Measurements from ENCODE around the gene ENOPH1. TPM values are rescaled to one million over a fixed set of nuclear protein-coding genes. Genes with fewer than 3 reads are reported as not detected.

The ENOPH1 gene
- total RNA-seq, 2 experiments from 2014 or later, result 17.9 to 19.4 TPM

GRCh38 chr4:82495666-82496065 lies 65.3 kb downstream of the ENOPH1 start:
- CTCF ChIA-PET, result no interaction called here
- ATAC-seq (ENCODE audit: poor library complexity), result no peak
- H3K36me3 Mint-ChIP-seq (ENCODE audit: low read depth), result no peaks in the 10 kb centered on the region
- no peak for TF ChIP-seq CTCF (IDR thresholded peaks at IDR 0.05)
- no peaks in the 10 kb centered on the region for H3K27me3 ChIP-seq (ENCODE audit: control insufficient read depth in 1 of 2, insufficient read depth in 2 of 2, low read length in 2 of 2)
- no peak overlapping the region for H3K27ac Mint-ChIP-seq
- DNase-seq, result no peak
- no peaks in the 10 kb centered on the region for H3K9me3 ChIP-seq (ENCODE audit: control insufficient read depth in 1 of 2, insufficient read depth in 1 of 2, low read length in 2 of 2)
- POLR2A ChIA-PET, result no interaction called here
- no peaks in the 10 kb centered on the region for H3K27me3 Mint-ChIP-seq
- no peak overlapping the region for H3K4me3 ChIP-seq (ENCODE audit: low read length)
- H3K9me3 Mint-ChIP-seq, result no peaks in the 10 kb centered on the region
- no peaks in the 10 kb centered on the region for H3K4me1 ChIP-seq (ENCODE audit: insufficient read depth, low read length)
- H3K36me3 ChIP-seq (ENCODE audit: insufficient read depth, low read length), result no peaks in the 10 kb centered on the region
- intact Hi-C loops (cut with DNase I, micrococcal nuclease), result no loop called here
- H3K27ac ChIP-seq (ENCODE audit: low read depth in 1 of 2, low read length in 2 of 2), result no peak overlapping the region
- no peaks in the 10 kb centered on the region for H3K4me1 Mint-ChIP-seq (ENCODE audit: low read depth)
- H3K4me3 Mint-ChIP-seq, result no peak overlapping the region

- no peak overlapping the region for H3K27ac ChIP-seq (ENCODE audit: low read depth in 1 of 2, low read length in 2 of 2)
- no peak for DNase-seq
- no peaks in the 10 kb centered on the region for H3K9me3 ChIP-seq (ENCODE audit: control insufficient read depth in 1 of 2, insufficient read depth in 1 of 2, low read length in 2 of 2)
- TF ChIP-seq CTCF (IDR thresholded peaks at IDR 0.05), result no peak
- H3K27me3 Mint-ChIP-seq, result no peaks in the 10 kb centered on the region
- no peaks in the 10 kb centered on the region for H3K36me3 ChIP-seq (ENCODE audit: insufficient read depth, low read length)
- no peaks in the 10 kb centered on the region for H3K4me1 Mint-ChIP-seq (ENCODE audit: low read depth)
- H3K36me3 Mint-ChIP-seq (ENCODE audit: low read depth), result no peaks in the 10 kb centered on the region
- intact Hi-C loops (cut with DNase I, micrococcal nuclease), result no loop called here
- no peaks in the 10 kb centered on the region for H3K27me3 ChIP-seq (ENCODE audit: control insufficient read depth in 1 of 2, insufficient read depth in 2 of 2, low read length in 2 of 2)
- no peaks in the 10 kb centered on the region for H3K9me3 Mint-ChIP-seq
- ATAC-seq (ENCODE audit: poor library complexity), result no peak
- H3K4me3 Mint-ChIP-seq, result no peak overlapping the region
- H3K4me1 ChIP-seq (ENCODE audit: insufficient read depth, low read length), result no peaks in the 10 kb centered on the region
- CTCF ChIA-PET, result no interaction called here
- POLR2A ChIA-PET, result no interaction called here
- H3K4me3 ChIP-seq (ENCODE audit: low read length), result no peak overlapping the region
- H3K27ac Mint-ChIP-seq, result no peak overlapping the region
Observed at GRCh38 chr4:82496349-82496748, 66.0 kb downstream of the ENOPH1 start.

- Histone ChIP-seq H3K9me3 (ENCODE audit: control insufficient read depth in 1 of 2, insufficient read depth in 1 of 2, low read length in 2 of 2) (no peaks in the 10 kb centered on the region), H3K4me3 (ENCODE audit: low read length) (no peak overlapping the region), H3K27me3 (ENCODE audit: control insufficient read depth in 1 of 2, insufficient read depth in 2 of 2, low read length in 2 of 2) (no peaks in the 10 kb centered on the region), H3K27ac (ENCODE audit: low read depth in 1 of 2, low read length in 2 of 2) (no peak overlapping the region), H3K4me1 (ENCODE audit: insufficient read depth, low read length) (no peaks in the 10 kb centered on the region), H3K36me3 (ENCODE audit: insufficient read depth, low read length) (no peaks in the 10 kb centered on the region)
- DNase-seq (no peak), ATAC-seq (ENCODE audit: poor library complexity) (no peak)
- no peaks in the 10 kb centered on the region for H3K4me1 Mint-ChIP-seq (ENCODE audit: low read depth)
- H3K27me3 Mint-ChIP-seq, result no peaks in the 10 kb centered on the region
- no peaks in the 10 kb centered on the region for H3K36me3 Mint-ChIP-seq (ENCODE audit: low read depth)
- ChIA-PET POLR2A (no interaction called here), CTCF (no interaction called here)
- intact Hi-C loops (cut with DNase I, micrococcal nuclease), result no loop called here
- H3K9me3 Mint-ChIP-seq, result no peaks in the 10 kb centered on the region
- TF ChIP-seq CTCF (IDR thresholded peaks at IDR 0.05), result no peak
- H3K27ac Mint-ChIP-seq, result no peak overlapping the region
- H3K4me3 Mint-ChIP-seq, result no peak overlapping the region
Observed at GRCh38 chr4:82499738-82500434, 69.5 kb downstream of the ENOPH1 start.
